Mesenteric fat pad (tissue), 1 donor: Measurements from ENCODE around the gene CLCC1. TPM values are rescaled to one million over a fixed set of nuclear protein-coding genes. Genes with fewer than 3 reads are reported as not detected.
A peak's percentile ranks its signal among the peaks of the same experiment; 100 is the strongest.
"Not testable (repeated sequence)": the region's sequence is repeated elsewhere in the genome, so short reads cannot be mapped to it uniquely, and the experiment has no call there.

Experiments
- DNase-seq: peaks from one replicate; pipeline ENCODE4 v3.0.0-alpha.2; 2020; ENCODE audit warnings: low spot score
- long read RNA-seq: library from polyadenylated mRNA; unstranded; transcript quantifications from one replicate; pipeline ENCODE4 v2.0.0, GENCODE V29; 2020
- total RNA-seq: library from RNA; stranded (reverse); fragmentation: NEBNext Ultra II Directional; extraction: Animal tissue kit (Norgen Biotek cat#: 25700); gene quantifications from one replicate; pipeline ENCODE4 v1.2.1, GENCODE V29; 2021
- donor health status: DM: yes; HTN: yes; CAD: no.

The CLCC1 gene
- total RNA-seq = 28.9 TPM
- long read RNA-seq, full-length matches to known transcripts = 27 of 87 reads
- long read RNA-seq, partial matches to known transcripts = 7 of 87 reads
- long read RNA-seq, other reads (novel, unspliced or antisense) = 53 of 87 reads

- peak; percentile 96 for DNase-seq
Measured at GRCh38 chr1:108963052-108963686, at the start of gene CLCC1. Gene CLCC1 (minus strand): TSS chr1:108963484. CDS start chr1:108950437, 13,047 bp downstream.

GRCh38 chr1:109011335-109011734 lies 48.1 kb upstream of the CLCC1 start:
- DNase-seq = no peak

- DNase-seq = not testable (repeated sequence)
Measured at GRCh38 chr1:108996622-108997021, 33.3 kb upstream of the CLCC1 start.

- no peak for DNase-seq
Measured at GRCh38 chr1:108983114-108983513, 19.8 kb upstream of the CLCC1 start.

GRCh38 chr1:108976658-108977057 lies 13.4 kb upstream of the CLCC1 start:
- no peak for DNase-seq

- no peak for DNase-seq
Measured at GRCh38 chr1:108972951-108973350, 9.7 kb upstream of the CLCC1 start.

GRCh38 chr1:108969346-108969745 lies 6.1 kb upstream of the CLCC1 start:
- DNase-seq = no peak

- no peak for DNase-seq
Measured at GRCh38 chr1:108962681-108963051, 618 bp downstream of the CLCC1 start.

GRCh38 chr1:108961752-108962486 lies 1.4 kb downstream of the CLCC1 start:
- DNase-seq = no peak

GRCh38 chr1:108961198-108961597 lies 2.1 kb downstream of the CLCC1 start:
- DNase-seq = no peak

GRCh38 chr1:108960719-108961118 lies 2.6 kb downstream of the CLCC1 start:
- DNase-seq = no peak

GRCh38 chr1:108957888-108958287 lies 5.4 kb downstream of the CLCC1 start:
- no peak for DNase-seq

GRCh38 chr1:108955881-108956280 lies 7.4 kb downstream of the CLCC1 start:
- no peak for DNase-seq

- DNase-seq = no peak
Measured at GRCh38 chr1:108955111-108955510, 8.2 kb downstream of the CLCC1 start.

GRCh38 chr1:108953452-108953851 lies 9.8 kb downstream of the CLCC1 start:
- no peak for DNase-seq

GRCh38 chr1:108951242-108951641 lies 12.0 kb downstream of the CLCC1 start:
- no peak for DNase-seq

- DNase-seq = no peak
Measured at GRCh38 chr1:108949044-108949443, 14.2 kb downstream of the CLCC1 start.

GRCh38 chr1:108947871-108948525 lies 15.3 kb downstream of the CLCC1 start:
- no peak for DNase-seq

- DNase-seq = no peak
Measured at GRCh38 chr1:108936170-108936569, 27.1 kb downstream of the CLCC1 start.

GRCh38 chr1:108933944-108934343 lies 29.3 kb downstream of the CLCC1 start:
- no peak for DNase-seq

GRCh38 chr1:108927565-108927964 lies 35.7 kb downstream of the CLCC1 start:
- not testable (repeated sequence) for DNase-seq

GRCh38 chr1:108925920-108926319 lies 37.4 kb downstream of the CLCC1 start:
- DNase-seq = no peak
